ENCODE measurements around the gene OR7A17.

- no peak for TF ChIP-seq CTCF (IDR thresholded peaks at IDR 0.05 in 4 of 5, conservative IDR thresholded peaks at IDR 0.05 in 1 of 5)
- no peak for TF ChIP-seq POLR2A (IDR thresholded peaks at IDR 0.05)
These were observed 20.8 kb upstream of the OR7A17 start for GRCh38 chr19:14906711-14907110.

Measured in gastrocnemius medialis (tissue), 4 donors.